Astrocyte of the hippocampus (primary cell): ENCODE results near the gene RAB26.

Source experiments
- DNase-seq: peaks from one replicate; pipeline ENCODE4 v3.0.0; 2011; ENCODE audit warnings: low read depth, low spot score

RAB26 gene

GRCh38 chr16:2142942-2143877 lies 5.2 kb upstream of the RAB26 start:
- DNase-seq = no peak

- DNase-seq = no peak
These were observed 4.4 kb upstream of the RAB26 start for GRCh38 chr16:2143878-2144485.

GRCh38 chr16:2145843-2146242 lies 2.6 kb upstream of the RAB26 start:
- no peak for DNase-seq

GRCh38 chr16:2147378-2147777 lies 1.0 kb upstream of the RAB26 start:
- no peak for DNase-seq

GRCh38 chr16:2148714-2149629 lies 547 bp downstream of the RAB26 start:
- peak; percentile 40 for DNase-seq

GRCh38 chr16:2149630-2150417 lies 1.4 kb downstream of the RAB26 start:
- DNase-seq = peak; percentile 16

GRCh38 chr16:2150418-2151187 lies 2.2 kb downstream of the RAB26 start:
- DNase-seq = peak; percentile 48

- peak; percentile 2 for DNase-seq
These were observed 3.0 kb downstream of the RAB26 start for GRCh38 chr16:2151188-2152091.

- peak; percentile 30 for DNase-seq
These were observed 4.5 kb downstream of the RAB26 start for GRCh38 chr16:2152695-2153506.

GRCh38 chr16:2154533-2155090 lies 6.2 kb downstream of the RAB26 start:
- no peak for DNase-seq

- peak; percentile 100 for DNase-seq
These were observed 6.9 kb downstream of the RAB26 start, which contains the start of gene TRAF7 for GRCh38 chr16:2155091-2155950. Gene TRAF7 (plus strand): TSS chr16:2155782. CDS start chr16:2163921, 8,139 bp downstream.

GRCh38 chr16:2155977-2156848 lies 7.8 kb downstream of the RAB26 start:
- DNase-seq = peak; percentile 75

GRCh38 chr16:2156849-2157224 lies 8.4 kb downstream of the RAB26 start:
- no peak for DNase-seq

- DNase-seq = peak; percentile 29
These were observed 9.2 kb downstream of the RAB26 start for GRCh38 chr16:2157480-2158261.

- DNase-seq = no peak
These were observed 9.8 kb downstream of the RAB26 start for GRCh38 chr16:2158262-2158638.
